Caco-2 (cell line): ENCODE results near the gene MBTPS1. TPM values are rescaled to one million over a fixed set of nuclear protein-coding genes. Genes with fewer than 3 reads are reported as not detected.

Experiments
- BruUV-seq: library from RNA; stranded (reverse); fragments of 400-500 nt; replicated peaks from 2 replicates; lab custom pipeline; 2021; lab: Mats Ljungman, UMichigan
- CTCF ChIA-PET: fragments of 300-600 bp; sonication (Branson Sonifier 250); formaldehyde crosslinking; loops from one replicate; lab custom pipeline; 2022; ENCODE audit warnings: antibody characterized with exemption; lab: Charles Lee
- POLR2A ChIA-PET: fragments of 300-600 bp; sonication (Branson Sonifier 250); formaldehyde crosslinking; loops from one replicate; lab custom pipeline; 2022; ENCODE audit warnings: antibody characterized with exemption; lab: Charles Lee
- DNase-seq, 2 experiments: peaks; one replicate each; pipeline versions ENCODE4 v3.0.0 to v3.0.0-alpha.2; 2020 to 2022
- H3K27me3 ChIP-seq: replicated peaks from 2 replicates; pipeline ENCODE4 v1.6.0; 2011; ENCODE audit warnings: low read length; ENCODE audit not compliant: control insufficient read depth, insufficient read depth
- H3K36me3 ChIP-seq: 2 replicates; pipeline ENCODE4 v1.5.1; 2011; ENCODE audit warnings: low read length; ENCODE audit not compliant: control insufficient read depth, insufficient read depth
- H3K4me1 ChIP-seq: fragments of 250-450 bp; sonication (Bioruptor Pico); 2 replicates; pipeline ENCODE4 v1.5.1; 2020; ENCODE audit warnings: mild to moderate bottlenecking
- H3K4me3 ChIP-seq: 2 replicates; pipeline ENCODE4 v1.5.1; 2011; ENCODE audit warnings: low read depth, mild to moderate bottlenecking, control low read depth, low read length
- H3K9me3 ChIP-seq: fragments of 250-450 bp; sonication (Bioruptor Pico); 2 replicates; pipeline ENCODE4 v1.5.1; 2020; ENCODE audit warnings: mild to moderate bottlenecking, moderate library complexity
- H3K27ac Mint-ChIP-seq: one replicate; pipeline ENCODE4 v1.8.0; 2022; ENCODE audit warnings: mixed read lengths; ENCODE audit not compliant: unreplicated experiment
- H3K27me3 Mint-ChIP-seq: one replicate; pipeline ENCODE4 v1.8.0; 2022; ENCODE audit warnings: mixed read lengths; ENCODE audit not compliant: insufficient read depth, unreplicated experiment
- H3K36me3 Mint-ChIP-seq: one replicate; pipeline ENCODE4 v1.8.0; 2022; ENCODE audit warnings: mild to moderate bottlenecking, mixed read lengths; ENCODE audit not compliant: insufficient read depth, unreplicated experiment
- H3K4me1 Mint-ChIP-seq: one replicate; pipeline ENCODE4 v1.8.0; 2022; ENCODE audit warnings: low read depth, mixed read lengths; ENCODE audit not compliant: unreplicated experiment
- H3K4me3 Mint-ChIP-seq: one replicate; pipeline ENCODE4 v1.8.0; 2022; ENCODE audit warnings: mild to moderate bottlenecking, moderate library complexity, mixed read lengths; ENCODE audit not compliant: unreplicated experiment
- H3K9me3 Mint-ChIP-seq: one replicate; pipeline ENCODE4 v1.8.0; 2022; ENCODE audit warnings: mixed read lengths; ENCODE audit not compliant: unreplicated experiment
- intact Hi-C: fragments of 100-400 bp; cut with micrococcal nuclease; formaldehyde crosslinking; loops from one replicate; pipeline ENCODE4 v1.10.0; 2022; ENCODE audit not compliant: unreplicated experiment
- total RNA-seq: library from RNA; stranded (reverse); gene quantifications from 2 replicates; pipeline ENCODE4 v1.2.3, GENCODE V29; 2022
- TF ChIP-seq, protein P1 (sequence below), 2 experiments: fragments of 200-600 bp in 1 of 2; IDR thresholded peaks; 1 replicate in 1 of 2; 2 replicates in 1 of 2; pipeline versions ENCODE4 v1.5.1 to v1.8.0; 2011 to 2022; ENCODE audit warnings: antibody characterized with exemption in 1 of 2, control low read depth in 1 of 2, inconsistent platforms in 1 of 2, low read depth in 1 of 2, low read length in 1 of 2, mild to moderate bottlenecking in 1 of 2, moderate library complexity in 1 of 2; ENCODE audit not compliant: insufficient read depth in 1 of 2, severe bottlenecking in 1 of 2, unreplicated experiment in 1 of 2

The MBTPS1 gene
- total RNA-seq, 1 experiment from 2014 or later = 96.4 TPM

- Mint-ChIP-seq H3K27ac (no peak overlapping the region), H3K27me3 (no peaks in the 10 kb centered on the region), H3K9me3 (no peaks in the 10 kb centered on the region), H3K36me3 (peaks cover 71% of the 10 kb centered on the region), H3K4me3 (no peak overlapping the region), H3K4me1 (no peaks in the 10 kb centered on the region)
- intact Hi-C loops = no loop called here
- BruUV-seq = no TSS peak
- Histone ChIP-seq H3K27me3 (no peaks in the 10 kb centered on the region), H3K36me3 (peaks cover 10% of the 10 kb centered on the region), H3K4me3 (no peak overlapping the region), H3K9me3 (no peaks in the 10 kb centered on the region), H3K4me1 (0 out of 2 replicates have a peak, but pooled peaks cover 7% of the 10 kb centered on the region)
- DNase-seq = no peak
- POLR2A ChIA-PET = no interaction called here
- TF ChIP-seq, protein P1, sequence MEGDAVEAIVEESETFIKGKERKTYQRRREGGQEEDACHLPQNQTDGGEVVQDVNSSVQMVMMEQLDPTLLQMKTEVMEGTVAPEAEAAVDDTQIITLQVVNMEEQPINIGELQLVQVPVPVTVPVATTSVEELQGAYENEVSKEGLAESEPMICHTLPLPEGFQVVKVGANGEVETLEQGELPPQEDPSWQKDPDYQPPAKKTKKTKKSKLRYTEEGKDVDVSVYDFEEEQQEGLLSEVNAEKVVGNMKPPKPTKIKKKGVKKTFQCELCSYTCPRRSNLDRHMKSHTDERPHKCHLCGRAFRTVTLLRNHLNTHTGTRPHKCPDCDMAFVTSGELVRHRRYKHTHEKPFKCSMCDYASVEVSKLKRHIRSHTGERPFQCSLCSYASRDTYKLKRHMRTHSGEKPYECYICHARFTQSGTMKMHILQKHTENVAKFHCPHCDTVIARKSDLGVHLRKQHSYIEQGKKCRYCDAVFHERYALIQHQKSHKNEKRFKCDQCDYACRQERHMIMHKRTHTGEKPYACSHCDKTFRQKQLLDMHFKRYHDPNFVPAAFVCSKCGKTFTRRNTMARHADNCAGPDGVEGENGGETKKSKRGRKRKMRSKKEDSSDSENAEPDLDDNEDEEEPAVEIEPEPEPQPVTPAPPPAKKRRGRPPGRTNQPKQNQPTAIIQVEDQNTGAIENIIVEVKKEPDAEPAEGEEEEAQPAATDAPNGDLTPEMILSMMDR (IDR thresholded peaks at IDR 0.05; ENCODE audit: insufficient read depth in 1 of 2, low read depth in 1 of 2, low read length in 1 of 2, severe bottlenecking in 1 of 2, unreplicated experiment in 1 of 2) = no peak
- CTCF ChIA-PET = interaction anchor here (0.5 kb wide), 1 partner anchor 14 kb away, joined by 3 read pairs; no protein-coding TSS in a partner anchor
Observed at GRCh38 chr16:84063980-84064379, 52.8 kb downstream of the MBTPS1 start.

DNA sequence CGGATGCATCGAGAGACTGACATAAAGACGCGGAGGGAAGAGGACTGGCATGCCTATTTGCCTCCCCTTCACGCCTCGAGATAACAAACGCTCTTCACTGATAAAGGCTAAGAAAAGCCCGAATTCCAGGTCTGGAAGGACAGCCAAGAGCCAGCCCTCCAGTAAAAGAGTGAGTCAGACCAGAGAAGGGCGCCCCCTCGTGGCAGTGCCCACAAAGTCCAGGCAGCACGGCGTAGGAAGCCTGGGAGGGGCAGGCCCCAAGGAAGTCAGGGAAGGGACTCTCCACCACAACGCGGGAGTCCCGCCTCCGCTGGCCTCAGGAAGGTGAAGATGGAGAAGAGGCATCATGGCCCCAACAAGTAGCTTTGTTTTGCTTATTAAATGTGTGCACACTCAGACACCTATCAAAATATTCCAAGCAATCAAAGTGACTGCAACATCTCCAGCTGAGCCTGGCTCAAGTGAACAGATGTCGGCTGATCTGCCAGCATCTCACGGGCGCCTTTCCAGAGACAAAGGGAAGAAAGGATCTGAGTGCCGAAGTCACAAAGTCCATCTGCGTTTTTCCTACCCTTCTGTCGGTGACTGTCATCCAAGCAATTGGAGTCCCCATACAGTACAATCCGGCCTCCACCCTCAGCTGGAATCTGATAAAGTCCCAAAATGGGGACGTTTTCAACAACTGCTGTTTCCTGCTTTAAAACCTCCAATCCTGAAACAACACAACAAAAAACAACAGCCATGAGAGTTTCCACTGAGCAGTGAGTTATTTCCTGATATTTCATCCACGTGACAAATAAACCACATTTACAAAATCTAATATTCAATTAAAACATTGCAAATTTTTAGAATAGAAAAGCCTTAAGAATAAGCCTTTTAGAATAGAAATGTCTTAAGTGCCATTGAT is 53.8 kb downstream of the MBTPS1 start:
- Histone ChIP-seq H3K9me3 (no peaks in the 10 kb centered on the region), H3K27me3 (no peaks in the 10 kb centered on the region), H3K4me1 (0 out of 2 replicates have a peak, but pooled peaks cover 7% of the 10 kb centered on the region), H3K36me3 (peaks cover 10% of the 10 kb centered on the region), H3K4me3 (no peak overlapping the region)
- CTCF ChIA-PET = interaction anchor here (1.1 kb wide), 2 partner anchors 107 to 109 kb away, joined by 4 to 5 read pairs; no protein-coding TSS in a partner anchor
- no peaks in the 10 kb centered on the region for H3K9me3 Mint-ChIP-seq
- TF ChIP-seq, protein P1 (IDR thresholded peaks at IDR 0.05; ENCODE audit: insufficient read depth in 1 of 2, low read depth in 1 of 2, low read length in 1 of 2, severe bottlenecking in 1 of 2, unreplicated experiment in 1 of 2) = peak; percentile 93 to 95
- no peaks in the 10 kb centered on the region for H3K27me3 Mint-ChIP-seq
- no peak overlapping the region for H3K27ac Mint-ChIP-seq
- intact Hi-C loops = no loop called here
- no TSS peak for BruUV-seq
- H3K4me3 Mint-ChIP-seq = no peak overlapping the region
- DNase-seq = peak; percentile 79 to 88
- H3K4me1 Mint-ChIP-seq = no peaks in the 10 kb centered on the region
- H3K36me3 Mint-ChIP-seq = peaks cover 71% of the 10 kb centered on the region
- POLR2A ChIA-PET = no interaction called here

GRCh38 chr16:84061236-84061819 is 55.4 kb downstream of the MBTPS1 start:
- Histone ChIP-seq H3K27me3 (no peaks in the 10 kb centered on the region), H3K36me3 (peaks cover 10% of the 10 kb centered on the region), H3K4me1 (0 out of 2 replicates have a peak, but pooled peaks cover 7% of the 10 kb centered on the region), H3K9me3 (no peaks in the 10 kb centered on the region), H3K4me3 (no peak overlapping the region)
- intact Hi-C loops = no loop called here
- no peaks in the 10 kb centered on the region for H3K27me3 Mint-ChIP-seq
- H3K36me3 Mint-ChIP-seq = peaks cover 75% of the 10 kb centered on the region
- H3K4me3 Mint-ChIP-seq = no peak overlapping the region
- TF ChIP-seq, protein P1 (IDR thresholded peaks at IDR 0.05; ENCODE audit: insufficient read depth in 1 of 2, low read depth in 1 of 2, low read length in 1 of 2, severe bottlenecking in 1 of 2, unreplicated experiment in 1 of 2) = no peak
- no peak overlapping the region for H3K27ac Mint-ChIP-seq
- no peaks in the 10 kb centered on the region for H3K9me3 Mint-ChIP-seq
- H3K4me1 Mint-ChIP-seq = no peaks in the 10 kb centered on the region
- POLR2A ChIA-PET = no interaction called here
- no TSS peak for BruUV-seq
- CTCF ChIA-PET = interaction anchor here (0.6 kb wide), 1 partner anchor 104 kb away, joined by 3 read pairs; no protein-coding TSS in a partner anchor
- no peak for DNase-seq
